GM06990 (cell line): ENCODE measurements around the gene SAXO1.

ENCODE experiments used
- DNase-seq: peaks from one replicate; pipeline ENCODE4 v3.0.0-alpha.2; 2011; ENCODE audit not compliant: insufficient read length; ENCODE audit errors: extremely low read depth
- H3K27me3 ChIP-seq: replicated peaks from 2 replicates; pipeline ENCODE4 v1.6.0; 2011; ENCODE audit warnings: low read length; ENCODE audit not compliant: control insufficient read depth, insufficient read depth
- H3K36me3 ChIP-seq: 2 replicates; pipeline ENCODE4 v1.5.1; 2011; ENCODE audit warnings: low read length; ENCODE audit not compliant: control insufficient read depth, insufficient read depth
- H3K4me3 ChIP-seq: replicated peaks from 2 replicates; pipeline ENCODE4 v1.5.1; 2011; ENCODE audit warnings: low read depth, mild to moderate bottlenecking, control low read depth, low read length
- TF ChIP-seq, protein P1 (sequence below): IDR thresholded peaks from 2 replicates; pipeline ENCODE4 v1.5.1; 2011; ENCODE audit warnings: low read length, control low read depth, mild to moderate bottlenecking, inconsistent platforms; ENCODE audit not compliant: insufficient read depth, poor library complexity, severe bottlenecking

The SAXO1 gene

DNA sequence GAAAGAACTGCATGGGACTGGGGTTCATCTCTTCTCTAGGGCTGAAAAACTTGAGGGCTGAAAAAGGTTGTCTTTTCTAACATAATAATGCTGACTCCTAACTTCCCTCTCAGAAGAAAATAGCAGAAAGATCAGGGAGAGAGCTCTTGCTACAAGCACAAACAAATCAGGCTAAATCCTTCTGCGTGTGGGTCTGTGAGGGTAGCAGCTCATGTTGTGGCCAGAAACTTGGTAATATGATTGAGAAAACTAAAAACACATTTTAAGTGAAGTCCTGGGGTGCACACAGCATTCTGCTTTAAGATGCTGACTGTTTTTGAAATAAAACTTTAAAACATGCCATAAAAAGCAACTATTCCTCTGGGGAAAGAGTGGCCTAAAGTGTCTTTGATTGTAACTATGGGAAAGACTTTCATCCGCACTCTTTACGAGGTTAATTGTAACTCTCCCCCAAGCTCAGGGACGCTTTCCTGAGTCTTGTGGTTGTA is 56.7 kb downstream of the SAXO1 start:
- no peak overlapping the region for H3K4me3 ChIP-seq
- TF ChIP-seq, protein P1, sequence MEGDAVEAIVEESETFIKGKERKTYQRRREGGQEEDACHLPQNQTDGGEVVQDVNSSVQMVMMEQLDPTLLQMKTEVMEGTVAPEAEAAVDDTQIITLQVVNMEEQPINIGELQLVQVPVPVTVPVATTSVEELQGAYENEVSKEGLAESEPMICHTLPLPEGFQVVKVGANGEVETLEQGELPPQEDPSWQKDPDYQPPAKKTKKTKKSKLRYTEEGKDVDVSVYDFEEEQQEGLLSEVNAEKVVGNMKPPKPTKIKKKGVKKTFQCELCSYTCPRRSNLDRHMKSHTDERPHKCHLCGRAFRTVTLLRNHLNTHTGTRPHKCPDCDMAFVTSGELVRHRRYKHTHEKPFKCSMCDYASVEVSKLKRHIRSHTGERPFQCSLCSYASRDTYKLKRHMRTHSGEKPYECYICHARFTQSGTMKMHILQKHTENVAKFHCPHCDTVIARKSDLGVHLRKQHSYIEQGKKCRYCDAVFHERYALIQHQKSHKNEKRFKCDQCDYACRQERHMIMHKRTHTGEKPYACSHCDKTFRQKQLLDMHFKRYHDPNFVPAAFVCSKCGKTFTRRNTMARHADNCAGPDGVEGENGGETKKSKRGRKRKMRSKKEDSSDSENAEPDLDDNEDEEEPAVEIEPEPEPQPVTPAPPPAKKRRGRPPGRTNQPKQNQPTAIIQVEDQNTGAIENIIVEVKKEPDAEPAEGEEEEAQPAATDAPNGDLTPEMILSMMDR = no peak
- DNase-seq = no peak
- H3K27me3 ChIP-seq = no peaks in the 10 kb centered on the region; the same call in none of the 2 replicates
- H3K36me3 ChIP-seq = no peaks in the 10 kb centered on the region

DNA sequence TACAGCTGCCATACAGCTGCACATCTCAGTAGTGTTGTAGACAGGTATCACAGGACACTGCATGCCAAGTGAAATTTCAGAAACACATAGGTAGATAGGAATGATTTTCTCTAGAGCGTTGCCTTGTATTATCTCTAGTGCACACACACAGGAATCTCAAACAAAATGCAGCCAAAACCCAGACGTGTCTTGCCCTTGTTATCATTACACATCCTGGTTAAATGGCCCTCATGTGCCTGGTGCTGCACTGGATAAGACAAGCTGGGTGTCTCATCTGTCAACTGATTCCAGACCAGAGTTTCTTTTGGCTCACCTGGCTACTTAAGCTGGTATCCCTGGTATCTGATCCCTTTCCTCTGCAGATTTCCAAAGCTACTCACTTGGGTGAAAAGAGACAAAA is 59.7 kb downstream of the SAXO1 start:
- Histone ChIP-seq H3K36me3 (no peaks in the 10 kb centered on the region), H3K4me3 (no peak overlapping the region), H3K27me3 (no peaks in the 10 kb centered on the region; the same call in none of the 2 replicates)
- no peak for DNase-seq
- TF ChIP-seq, protein P1 = no peak

DNA sequence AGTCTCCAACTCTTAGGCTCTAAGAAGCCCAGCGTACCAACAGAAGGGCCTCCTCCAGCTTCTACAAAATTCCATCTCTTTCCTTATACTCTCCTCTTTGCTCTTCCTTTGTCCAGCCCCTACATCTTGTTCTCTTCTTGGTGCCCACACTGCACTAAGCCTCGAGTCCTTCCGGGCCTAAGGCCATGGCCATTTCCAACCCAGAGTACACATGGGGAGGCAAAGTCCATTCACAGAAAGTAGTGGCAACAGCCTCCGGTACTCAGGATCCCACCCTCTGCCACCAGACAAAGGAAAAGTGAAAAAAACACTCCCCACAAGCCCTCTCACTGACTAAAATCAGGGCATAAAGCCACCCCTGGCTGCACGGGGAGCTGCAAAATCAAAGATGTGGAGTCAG is 60.3 kb downstream of the SAXO1 start:
- Histone ChIP-seq H3K27me3 (no peaks in the 10 kb centered on the region; the same call in none of the 2 replicates), H3K36me3 (no peaks in the 10 kb centered on the region), H3K4me3 (no peak overlapping the region)
- TF ChIP-seq, protein P1 = no peak
- DNase-seq = no peak

DNA sequence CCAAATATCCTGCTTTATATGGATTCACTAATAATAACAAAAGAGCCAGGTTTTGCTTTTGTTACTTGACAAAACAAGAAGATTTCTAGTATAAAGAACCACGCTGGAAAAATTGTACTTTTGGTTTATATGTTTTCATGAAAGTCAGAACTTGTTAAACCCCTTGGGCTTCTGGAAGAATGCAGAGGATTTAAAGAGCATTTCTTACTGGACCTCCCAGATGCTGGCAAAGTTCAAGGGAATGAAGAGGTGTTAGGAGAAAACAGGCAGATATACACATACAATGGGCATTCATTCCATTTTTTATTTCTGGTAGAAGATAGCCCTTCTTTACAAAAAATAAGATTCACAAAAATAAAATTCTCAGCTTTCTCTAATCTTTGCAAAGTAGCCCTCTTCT is 61.1 kb downstream of the SAXO1 start:
- no peaks in the 10 kb centered on the region; the same call in none of the 2 replicates for H3K27me3 ChIP-seq

DNA sequence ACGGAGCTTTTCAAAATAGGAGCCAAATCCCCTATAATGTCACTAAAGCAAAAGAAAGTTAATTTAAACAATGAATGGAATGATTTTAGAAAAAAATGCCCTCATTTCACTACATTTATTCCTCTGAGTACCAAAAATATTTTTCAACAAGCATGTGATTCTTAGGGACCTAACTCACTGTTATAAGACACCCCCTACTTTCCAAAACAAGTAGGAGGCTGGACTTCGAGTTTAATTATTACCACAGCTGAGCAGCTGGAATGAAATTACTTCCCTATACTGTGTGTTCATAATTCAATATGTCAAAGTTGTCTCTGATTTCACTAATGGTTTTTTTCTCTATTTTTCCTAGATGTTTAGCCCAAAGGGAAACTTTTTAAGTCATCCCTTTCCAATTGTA is 61.6 kb downstream of the SAXO1 start:
- DNase-seq = no peak
- Histone ChIP-seq H3K36me3 (no peaks in the 10 kb centered on the region), H3K27me3 (no peaks in the 10 kb centered on the region; the same call in 1 of the 2 replicates), H3K4me3 (no peak overlapping the region)
- TF ChIP-seq, protein P1 = no peak

More for the DNA sequence above, 61.1 kb downstream of the SAXO1 start:
- TF ChIP-seq, protein P1 = no peak
- no peak overlapping the region for H3K4me3 ChIP-seq
- H3K36me3 ChIP-seq = no peaks in the 10 kb centered on the region
- no peak for DNase-seq

DNA sequence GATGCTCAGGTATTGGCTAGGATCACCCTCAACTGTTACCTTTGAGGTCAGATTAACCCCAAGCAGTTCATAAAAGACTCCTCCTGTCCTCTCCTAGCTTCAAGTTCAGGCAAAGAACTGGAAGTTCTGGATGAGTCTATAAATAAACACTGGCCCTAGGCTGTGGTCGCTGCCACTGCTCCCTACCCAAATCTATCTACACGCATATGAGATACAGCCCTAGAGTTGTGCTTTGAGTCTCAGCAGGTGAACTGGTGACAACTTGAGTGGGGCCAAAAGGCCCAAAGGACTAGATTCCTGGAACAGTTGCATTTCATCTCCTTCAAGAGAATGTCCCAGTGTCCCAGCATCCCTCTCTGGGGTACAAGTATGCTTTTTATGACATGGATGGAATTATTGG is 62.6 kb downstream of the SAXO1 start:
- H3K27me3 ChIP-seq = no peaks in the 10 kb centered on the region; the same call in 1 of the 2 replicates
- TF ChIP-seq, protein P1 = no peak
- no peak for DNase-seq
- H3K4me3 ChIP-seq = no peak overlapping the region
- H3K36me3 ChIP-seq = no peaks in the 10 kb centered on the region
